Measurements from ENCODE around the gene HOXA9. TPM values are rescaled to one million over a fixed set of nuclear protein-coding genes. Genes with fewer than 3 reads are reported as not detected.
A peak's percentile ranks its signal among the peaks of the same experiment; 100 is the strongest.

HOXA9 gene
- total and polyA plus RNA-seq, 4 donors = 0.02 to 0.70 TPM; not detected in 2

DNA sequence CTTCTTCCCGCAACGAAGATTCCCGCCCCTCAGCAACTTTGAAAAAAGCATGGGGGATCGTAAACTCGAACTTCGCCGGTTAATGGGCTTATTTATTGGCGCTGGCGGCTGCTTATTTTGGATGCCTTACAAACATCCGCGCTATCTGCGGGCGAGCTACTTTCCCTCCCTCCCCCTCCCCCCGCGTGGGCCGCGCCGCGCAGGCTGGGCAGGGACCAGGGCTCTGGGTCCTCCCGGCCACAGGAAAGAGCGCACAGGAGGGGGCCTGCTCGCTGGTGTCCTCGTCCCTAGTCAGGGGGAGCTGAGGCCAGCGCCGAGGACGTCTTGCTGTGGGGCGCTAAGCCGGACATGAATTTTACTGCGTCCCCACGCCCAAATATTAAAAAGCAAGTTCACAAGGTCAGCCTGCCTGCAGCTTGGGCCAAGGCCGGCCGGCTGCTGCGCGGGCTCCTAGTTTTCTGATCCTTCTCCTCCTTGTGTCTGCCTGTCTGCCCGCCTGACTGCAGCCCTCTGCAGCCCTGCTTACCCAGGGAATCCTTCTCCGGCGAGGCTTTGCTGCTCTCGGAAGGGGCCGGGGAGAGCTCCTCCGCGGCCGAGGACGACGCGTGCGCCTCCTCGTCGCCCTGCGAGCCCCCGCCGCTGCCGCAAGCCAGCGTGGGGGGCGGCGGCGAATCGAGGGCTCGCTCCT lies 7.6 kb upstream of the HOXA9 start:
- H3K4me3 ChIP-seq (ENCODE audit: low read depth in 1 of 3, low read length in 3 of 3) = peak overlapping the region in 1 of 3 donors; percentile 55
- no peaks in the 10 kb centered on the region for H3K36me3 ChIP-seq (ENCODE audit: control insufficient read depth in 4 of 4, insufficient read depth in 3 of 4, low read depth in 1 of 4, low read length in 3 of 4)
- TF ChIP-seq NR2F2 (IDR thresholded peaks at IDR 0.05) (no peak), EGR1 (IDR thresholded peaks at IDR 0.05; ENCODE audit: low read depth in 2 of 2) (no peak), JUND (IDR thresholded peaks at IDR 0.05) (no peak), GABPA (IDR thresholded peaks at IDR 0.05 in 1 of 2, conservative IDR thresholded peaks at IDR 0.05 in 1 of 2) (no peak), RXRA (IDR thresholded peaks at IDR 0.05) (no peak), TAF1 (conservative IDR thresholded peaks at IDR 0.05) (no peak), SP1 (IDR thresholded peaks at IDR 0.05) (no peak), RAD21 (IDR thresholded peaks at IDR 0.05) (no peak), HNF4G (IDR thresholded peaks at IDR 0.05) (no peak), YY1 (IDR thresholded peaks at IDR 0.05) (no peak), FOXA2 (IDR thresholded peaks at IDR 0.05) (no peak), FOXA1 (IDR thresholded peaks at IDR 0.05) (no peak)
- TF ChIP-seq, protein P1, sequence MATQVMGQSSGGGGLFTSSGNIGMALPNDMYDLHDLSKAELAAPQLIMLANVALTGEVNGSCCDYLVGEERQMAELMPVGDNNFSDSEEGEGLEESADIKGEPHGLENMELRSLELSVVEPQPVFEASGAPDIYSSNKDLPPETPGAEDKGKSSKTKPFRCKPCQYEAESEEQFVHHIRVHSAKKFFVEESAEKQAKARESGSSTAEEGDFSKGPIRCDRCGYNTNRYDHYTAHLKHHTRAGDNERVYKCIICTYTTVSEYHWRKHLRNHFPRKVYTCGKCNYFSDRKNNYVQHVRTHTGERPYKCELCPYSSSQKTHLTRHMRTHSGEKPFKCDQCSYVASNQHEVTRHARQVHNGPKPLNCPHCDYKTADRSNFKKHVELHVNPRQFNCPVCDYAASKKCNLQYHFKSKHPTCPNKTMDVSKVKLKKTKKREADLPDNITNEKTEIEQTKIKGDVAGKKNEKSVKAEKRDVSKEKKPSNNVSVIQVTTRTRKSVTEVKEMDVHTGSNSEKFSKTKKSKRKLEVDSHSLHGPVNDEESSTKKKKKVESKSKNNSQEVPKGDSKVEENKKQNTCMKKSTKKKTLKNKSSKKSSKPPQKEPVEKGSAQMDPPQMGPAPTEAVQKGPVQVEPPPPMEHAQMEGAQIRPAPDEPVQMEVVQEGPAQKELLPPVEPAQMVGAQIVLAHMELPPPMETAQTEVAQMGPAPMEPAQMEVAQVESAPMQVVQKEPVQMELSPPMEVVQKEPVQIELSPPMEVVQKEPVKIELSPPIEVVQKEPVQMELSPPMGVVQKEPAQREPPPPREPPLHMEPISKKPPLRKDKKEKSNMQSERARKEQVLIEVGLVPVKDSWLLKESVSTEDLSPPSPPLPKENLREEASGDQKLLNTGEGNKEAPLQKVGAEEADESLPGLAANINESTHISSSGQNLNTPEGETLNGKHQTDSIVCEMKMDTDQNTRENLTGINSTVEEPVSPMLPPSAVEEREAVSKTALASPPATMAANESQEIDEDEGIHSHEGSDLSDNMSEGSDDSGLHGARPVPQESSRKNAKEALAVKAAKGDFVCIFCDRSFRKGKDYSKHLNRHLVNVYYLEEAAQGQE (IDR thresholded peaks at IDR 0.05) = no peak
- TF ChIP-seq, protein P2, sequence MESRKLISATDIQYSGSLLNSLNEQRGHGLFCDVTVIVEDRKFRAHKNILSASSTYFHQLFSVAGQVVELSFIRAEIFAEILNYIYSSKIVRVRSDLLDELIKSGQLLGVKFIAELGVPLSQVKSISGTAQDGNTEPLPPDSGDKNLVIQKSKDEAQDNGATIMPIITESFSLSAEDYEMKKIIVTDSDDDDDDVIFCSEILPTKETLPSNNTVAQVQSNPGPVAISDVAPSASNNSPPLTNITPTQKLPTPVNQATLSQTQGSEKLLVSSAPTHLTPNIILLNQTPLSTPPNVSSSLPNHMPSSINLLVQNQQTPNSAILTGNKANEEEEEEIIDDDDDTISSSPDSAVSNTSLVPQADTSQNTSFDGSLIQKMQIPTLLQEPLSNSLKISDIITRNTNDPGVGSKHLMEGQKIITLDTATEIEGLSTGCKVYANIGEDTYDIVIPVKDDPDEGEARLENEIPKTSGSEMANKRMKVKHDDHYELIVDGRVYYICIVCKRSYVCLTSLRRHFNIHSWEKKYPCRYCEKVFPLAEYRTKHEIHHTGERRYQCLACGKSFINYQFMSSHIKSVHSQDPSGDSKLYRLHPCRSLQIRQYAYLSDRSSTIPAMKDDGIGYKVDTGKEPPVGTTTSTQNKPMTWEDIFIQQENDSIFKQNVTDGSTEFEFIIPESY (IDR thresholded peaks at IDR 0.05) = no peak
- TF ChIP-seq, protein P3, sequence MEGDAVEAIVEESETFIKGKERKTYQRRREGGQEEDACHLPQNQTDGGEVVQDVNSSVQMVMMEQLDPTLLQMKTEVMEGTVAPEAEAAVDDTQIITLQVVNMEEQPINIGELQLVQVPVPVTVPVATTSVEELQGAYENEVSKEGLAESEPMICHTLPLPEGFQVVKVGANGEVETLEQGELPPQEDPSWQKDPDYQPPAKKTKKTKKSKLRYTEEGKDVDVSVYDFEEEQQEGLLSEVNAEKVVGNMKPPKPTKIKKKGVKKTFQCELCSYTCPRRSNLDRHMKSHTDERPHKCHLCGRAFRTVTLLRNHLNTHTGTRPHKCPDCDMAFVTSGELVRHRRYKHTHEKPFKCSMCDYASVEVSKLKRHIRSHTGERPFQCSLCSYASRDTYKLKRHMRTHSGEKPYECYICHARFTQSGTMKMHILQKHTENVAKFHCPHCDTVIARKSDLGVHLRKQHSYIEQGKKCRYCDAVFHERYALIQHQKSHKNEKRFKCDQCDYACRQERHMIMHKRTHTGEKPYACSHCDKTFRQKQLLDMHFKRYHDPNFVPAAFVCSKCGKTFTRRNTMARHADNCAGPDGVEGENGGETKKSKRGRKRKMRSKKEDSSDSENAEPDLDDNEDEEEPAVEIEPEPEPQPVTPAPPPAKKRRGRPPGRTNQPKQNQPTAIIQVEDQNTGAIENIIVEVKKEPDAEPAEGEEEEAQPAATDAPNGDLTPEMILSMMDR (IDR thresholded peaks at IDR 0.05; ENCODE audit: low read depth, low read length, missing input control) = no peak
- TF ChIP-seq, protein P4, sequence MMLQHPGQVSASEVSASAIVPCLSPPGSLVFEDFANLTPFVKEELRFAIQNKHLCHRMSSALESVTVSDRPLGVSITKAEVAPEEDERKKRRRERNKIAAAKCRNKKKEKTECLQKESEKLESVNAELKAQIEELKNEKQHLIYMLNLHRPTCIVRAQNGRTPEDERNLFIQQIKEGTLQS (IDR thresholded peaks at IDR 0.05) = no peak
- TF ChIP-seq, protein P5, sequence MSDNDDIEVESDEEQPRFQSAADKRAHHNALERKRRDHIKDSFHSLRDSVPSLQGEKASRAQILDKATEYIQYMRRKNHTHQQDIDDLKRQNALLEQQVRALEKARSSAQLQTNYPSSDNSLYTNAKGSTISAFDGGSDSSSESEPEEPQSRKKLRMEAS (IDR thresholded peaks at IDR 0.05) = no peak
- H3K9me3 ChIP-seq (ENCODE audit: control insufficient read depth in 4 of 4, low read length in 3 of 4) = peaks cover 0 to 2% (median 0%) of the 10 kb centered on the region in 4 donors
- no peak for DNase-seq (ENCODE audit: low spot score)
- peaks cover 9 to 15% (median 12%) of the 10 kb centered on the region in 4 donors for H3K4me1 ChIP-seq (ENCODE audit: control insufficient read depth in 4 of 4, insufficient read depth in 4 of 4, low read length in 3 of 4)
- H3K9ac ChIP-seq (ENCODE audit: low read depth in 1 of 2, low read length in 2 of 2) = no peak overlapping the region
- no peak overlapping the region for H3K27ac ChIP-seq (ENCODE audit: low read depth in 1 of 2, low read length in 2 of 2)
- peaks cover 17 to 64% (median 33%) of the 10 kb centered on the region in 4 donors for H3K27me3 ChIP-seq (ENCODE audit: control insufficient read depth in 4 of 4, insufficient read depth in 4 of 4, low read length in 3 of 4)
- WGBS = 4% methylated on average over 58 of the region's 58 CpGs
